HG02763 (cell line): ENCODE data around the gene RP9.

Experiments used
- ATAC-seq: cut with Tn5 transposase; IDR thresholded peaks from one replicate; pipeline ENCODE4 v1.9.1; 2021; ENCODE audit warnings: mild to moderate bottlenecking, moderate library complexity; ENCODE audit not compliant: unreplicated experiment

Gene RP9, protein sequence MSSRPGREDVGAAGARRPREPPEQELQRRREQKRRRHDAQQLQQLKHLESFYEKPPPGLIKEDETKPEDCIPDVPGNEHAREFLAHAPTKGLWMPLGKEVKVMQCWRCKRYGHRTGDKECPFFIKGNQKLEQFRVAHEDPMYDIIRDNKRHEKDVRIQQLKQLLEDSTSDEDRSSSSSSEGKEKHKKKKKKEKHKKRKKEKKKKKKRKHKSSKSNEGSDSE

DNA sequence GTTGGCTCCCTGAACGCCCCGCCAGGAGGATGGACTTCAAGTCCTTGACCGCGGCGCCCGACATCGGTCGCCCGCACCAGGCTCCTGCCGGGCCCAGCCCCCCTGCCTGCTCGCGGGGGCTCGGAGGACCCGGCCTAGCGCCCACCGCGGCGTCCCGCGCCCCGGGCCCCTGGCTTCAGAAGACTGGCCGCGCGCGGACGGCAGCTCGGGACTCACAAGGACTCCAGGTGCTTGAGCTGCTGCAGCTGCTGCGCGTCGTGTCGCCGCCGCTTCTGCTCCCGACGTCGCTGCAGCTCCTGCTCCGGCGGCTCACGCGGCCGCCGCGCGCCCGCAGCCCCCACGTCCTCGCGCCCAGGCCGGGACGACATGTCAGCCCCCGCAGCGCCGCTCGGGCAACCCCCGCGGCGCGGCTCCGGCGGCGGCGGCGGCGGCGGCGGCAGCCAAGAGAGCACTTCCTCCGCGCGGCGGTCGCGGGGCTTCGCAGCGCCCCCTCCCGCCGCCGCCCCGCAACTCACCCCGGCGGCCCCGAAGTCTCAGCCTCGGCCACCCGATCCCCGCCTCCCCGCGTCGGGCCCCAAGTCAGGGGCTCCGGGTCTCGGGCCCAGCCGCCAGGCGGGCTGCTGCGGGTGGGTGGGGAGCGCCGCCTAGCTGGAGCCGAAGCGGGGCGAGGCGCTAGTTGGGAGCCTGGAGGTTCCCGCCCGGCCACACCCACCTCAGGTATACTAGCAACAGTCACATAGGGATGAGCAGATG lies at the start of gene RP9:
RP9 (minus strand) TSS at position 400 of the 753 bp plus-strand sequence; CDS start at position 368, 32 bp downstream.
- peak; percentile 81 for ATAC-seq

DNA sequence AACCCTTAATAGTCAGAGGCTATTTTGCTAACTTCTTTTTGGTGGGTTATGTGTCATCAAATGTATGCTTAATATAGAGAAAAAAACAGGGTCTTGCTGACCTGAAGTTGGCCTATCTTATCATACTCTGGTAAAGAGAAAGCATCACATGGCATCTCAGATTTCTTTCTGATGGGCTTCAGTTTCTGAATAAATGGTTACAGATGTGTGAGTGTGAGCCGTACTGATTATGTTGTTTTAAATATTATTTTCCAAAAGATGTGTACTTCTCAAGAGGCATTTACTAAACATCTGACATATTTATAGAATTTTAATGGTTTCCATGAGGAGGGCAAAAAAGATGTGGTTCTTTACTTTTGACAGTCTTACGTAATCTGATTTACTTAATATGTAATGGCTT lies 48.6 kb upstream of the RP9 start:
- ATAC-seq = no peak

DNA sequence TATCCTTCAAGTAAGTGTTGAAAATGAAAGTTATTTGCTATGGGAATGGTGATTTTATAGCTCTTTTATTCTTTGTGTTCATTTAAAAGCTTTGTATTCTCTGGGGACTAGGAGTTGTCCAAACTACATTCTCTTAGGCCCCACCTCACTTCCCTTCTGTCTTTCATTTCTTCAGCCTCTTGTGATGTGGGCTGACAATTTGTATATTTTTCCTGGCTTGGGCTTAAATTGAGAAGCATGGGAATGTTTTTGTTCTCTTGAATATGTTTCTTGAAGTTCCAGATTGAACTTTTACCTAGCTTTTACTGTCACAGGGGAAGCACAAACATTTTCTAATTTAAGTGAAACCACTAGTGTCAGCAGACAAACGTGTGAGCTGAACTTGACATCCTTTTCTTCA lies 48.1 kb upstream of the RP9 start:
- ATAC-seq = no peak

DNA sequence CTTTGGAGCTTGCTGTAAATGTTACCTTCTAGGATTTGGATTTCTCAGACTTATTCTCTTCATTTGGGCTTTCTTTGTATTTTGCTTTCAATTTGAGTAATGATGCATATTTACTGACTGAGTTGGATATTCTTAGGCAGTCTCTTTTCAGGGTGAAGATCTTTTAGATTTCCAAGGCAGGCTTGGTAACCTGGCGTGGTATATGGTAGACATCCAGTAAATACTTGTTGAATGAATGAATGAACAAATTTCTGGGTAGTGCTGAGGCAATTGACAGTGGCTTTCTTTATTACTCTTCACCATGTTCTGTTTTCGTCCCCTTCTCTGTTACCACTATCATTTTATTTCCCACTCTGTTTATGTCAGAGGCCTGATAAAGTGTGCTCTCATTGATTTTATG lies 47.2 kb upstream of the RP9 start:
- no peak for ATAC-seq

DNA sequence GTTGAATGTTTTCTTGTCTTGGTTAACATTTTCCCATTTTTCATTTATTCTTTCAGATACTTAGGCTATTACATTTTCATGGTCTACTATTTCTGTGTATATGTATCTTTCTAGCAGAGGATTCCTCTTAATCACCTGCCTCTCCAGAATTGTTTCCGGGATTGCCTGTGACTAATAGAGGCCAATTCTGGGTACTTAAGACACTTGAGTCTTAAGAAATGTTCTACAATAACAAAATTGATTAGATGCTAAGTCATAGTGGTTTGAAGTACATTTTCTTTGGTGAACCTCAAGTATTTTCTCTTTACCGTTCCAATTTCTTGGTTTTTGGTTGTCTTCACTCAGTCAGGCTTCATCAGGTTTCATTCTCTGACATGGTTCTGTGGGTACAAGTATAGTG lies 46.6 kb upstream of the RP9 start:
- ATAC-seq = no peak

DNA sequence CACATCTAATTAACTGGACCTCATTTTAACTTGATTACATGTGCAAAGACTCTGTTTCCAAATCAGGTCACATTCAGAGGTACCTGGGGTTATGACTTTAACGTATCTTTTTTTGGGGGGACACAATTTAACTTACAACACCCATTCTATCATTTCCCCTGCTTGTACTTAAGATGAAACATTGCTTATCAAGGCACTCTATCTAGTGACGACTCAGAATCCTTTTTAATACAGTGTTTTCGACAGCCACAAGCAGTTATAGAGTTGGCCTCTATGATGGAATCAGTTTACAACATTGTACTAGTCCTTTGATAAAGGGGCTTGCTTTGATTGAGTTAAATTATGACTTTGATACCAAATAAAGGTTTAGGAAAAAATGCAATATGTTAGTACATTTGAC lies 42.9 kb upstream of the RP9 start:
- no peak for ATAC-seq

DNA sequence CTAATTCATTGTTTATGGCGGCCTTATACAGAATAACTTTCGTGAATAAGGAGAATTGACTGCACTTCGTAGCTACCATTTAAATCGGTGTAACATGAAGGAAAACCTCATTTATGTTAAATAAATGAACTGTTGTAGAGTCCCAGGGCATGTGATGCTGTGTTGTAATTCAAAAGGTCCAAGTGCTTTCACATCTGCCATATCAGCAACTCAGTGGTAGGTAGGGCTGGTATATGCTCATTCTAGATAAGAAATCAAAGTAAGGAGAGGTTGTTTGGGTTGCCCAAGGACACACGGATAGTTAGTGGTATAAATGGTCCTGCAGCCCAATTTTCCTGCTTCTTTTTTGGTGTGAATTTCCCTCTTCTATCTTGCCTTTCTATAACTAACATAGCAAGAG lies 36.0 kb upstream of the RP9 start:
- ATAC-seq = no peak

DNA sequence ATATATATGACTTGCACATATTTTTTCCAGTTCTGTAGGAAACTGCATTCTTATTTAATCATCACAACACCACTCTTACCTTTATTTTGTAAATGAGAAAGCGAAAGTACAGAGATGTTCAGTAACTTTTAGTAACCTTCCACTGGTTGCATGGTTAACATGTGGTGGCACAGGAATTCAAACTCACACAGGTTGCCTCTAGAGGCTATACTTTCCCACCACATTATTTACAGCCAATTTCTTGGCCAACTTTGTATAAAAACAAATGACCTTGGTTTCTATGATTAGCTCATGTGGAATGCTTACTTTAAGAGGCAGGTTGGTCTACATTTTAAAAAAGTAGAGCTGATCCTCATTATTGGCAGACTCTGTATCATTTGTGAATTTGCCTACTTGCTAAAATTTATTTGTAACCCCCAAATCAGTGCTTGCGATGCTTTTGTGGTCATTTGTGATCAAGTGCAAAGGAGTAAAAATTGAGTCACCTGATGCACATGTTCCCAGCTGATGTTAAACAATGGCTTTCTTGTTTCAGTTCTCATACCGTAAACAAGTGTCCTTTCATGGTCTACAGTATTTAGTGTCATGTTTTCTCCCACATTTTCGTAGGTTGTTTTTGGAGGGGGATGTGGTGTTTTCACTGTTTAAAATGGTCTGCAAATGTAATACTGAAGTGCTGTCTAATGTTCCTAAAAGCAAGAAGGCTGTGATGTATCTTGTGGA lies 35.0 kb upstream of the RP9 start:
- no peak for ATAC-seq

DNA sequence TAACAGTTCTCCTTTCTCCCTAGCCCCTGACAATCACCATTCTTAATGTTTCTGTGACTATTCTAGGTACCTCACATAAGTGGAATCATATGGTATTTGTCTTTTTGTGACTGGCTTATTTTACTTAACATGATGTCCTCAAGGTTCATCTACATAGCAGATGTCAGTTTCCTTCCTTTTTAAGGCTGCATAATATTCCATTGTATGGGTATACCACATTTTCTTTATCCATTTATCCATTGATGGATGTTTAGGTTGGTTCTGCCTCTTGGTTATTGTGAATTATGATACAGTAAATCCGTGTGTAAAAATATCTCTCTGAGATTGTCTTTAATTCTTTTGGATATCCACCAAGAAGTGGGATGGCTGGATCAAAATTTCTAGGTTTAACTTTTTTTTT lies 33.4 kb upstream of the RP9 start:
- no peak for ATAC-seq

DNA sequence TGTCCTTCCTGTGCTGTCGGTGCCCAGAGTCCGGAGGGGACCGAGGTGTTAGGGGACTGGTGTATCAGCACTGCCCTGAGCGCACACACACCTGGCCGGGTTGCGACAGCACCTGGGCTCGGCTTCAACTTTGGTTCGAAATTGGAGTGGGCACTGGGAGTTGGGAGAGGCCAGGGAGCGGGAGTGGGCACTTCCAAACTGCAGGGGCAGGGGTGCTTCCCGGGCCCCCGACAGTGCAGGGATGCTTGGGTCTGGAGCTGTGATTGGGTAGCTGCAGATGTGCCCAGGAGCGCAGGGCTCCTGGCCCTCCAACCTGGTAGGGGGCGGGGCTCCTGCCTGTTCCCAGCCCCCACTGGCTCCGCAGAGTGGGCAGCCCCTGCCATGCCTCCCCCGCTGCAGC lies 27.9 kb upstream of the RP9 start:
- ATAC-seq = no peak

DNA sequence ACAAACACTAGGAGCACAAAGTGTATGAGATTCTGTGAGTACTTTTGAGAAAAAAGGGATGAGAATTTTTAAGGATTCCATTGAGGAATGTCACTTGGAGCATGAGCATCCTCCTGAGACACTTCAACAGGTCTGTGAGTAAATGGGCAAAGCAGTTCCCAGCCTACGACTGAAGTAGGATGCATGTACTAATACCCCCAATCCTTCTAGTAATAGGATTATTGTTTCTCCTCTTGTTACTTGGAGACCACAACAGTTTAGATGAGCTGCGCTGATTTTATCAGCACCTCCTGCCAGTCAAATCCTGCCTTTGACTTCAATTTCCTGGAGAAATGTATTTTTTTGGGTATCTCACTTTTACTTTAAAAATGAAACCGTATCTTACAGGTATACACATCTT lies 21.0 kb upstream of the RP9 start:
- ATAC-seq = no peak

DNA sequence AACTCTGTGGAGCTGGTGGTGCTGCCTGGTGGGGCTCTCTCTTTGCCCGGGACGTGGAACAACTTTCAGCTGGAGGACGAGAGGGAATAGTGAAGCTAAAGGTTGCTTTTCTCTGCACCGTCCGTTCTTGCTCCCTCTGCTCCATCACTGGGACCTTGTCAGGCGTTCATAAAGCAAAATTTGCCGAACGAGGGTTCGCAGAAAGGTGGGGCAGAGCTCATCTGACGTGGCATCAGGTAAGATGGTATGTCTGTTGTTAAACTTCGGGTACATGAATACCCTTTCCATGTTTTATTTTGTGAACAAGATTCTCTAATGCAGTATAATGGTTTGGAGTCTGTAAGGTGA lies 20.6 kb upstream of the RP9 start:
- ATAC-seq = no peak

DNA sequence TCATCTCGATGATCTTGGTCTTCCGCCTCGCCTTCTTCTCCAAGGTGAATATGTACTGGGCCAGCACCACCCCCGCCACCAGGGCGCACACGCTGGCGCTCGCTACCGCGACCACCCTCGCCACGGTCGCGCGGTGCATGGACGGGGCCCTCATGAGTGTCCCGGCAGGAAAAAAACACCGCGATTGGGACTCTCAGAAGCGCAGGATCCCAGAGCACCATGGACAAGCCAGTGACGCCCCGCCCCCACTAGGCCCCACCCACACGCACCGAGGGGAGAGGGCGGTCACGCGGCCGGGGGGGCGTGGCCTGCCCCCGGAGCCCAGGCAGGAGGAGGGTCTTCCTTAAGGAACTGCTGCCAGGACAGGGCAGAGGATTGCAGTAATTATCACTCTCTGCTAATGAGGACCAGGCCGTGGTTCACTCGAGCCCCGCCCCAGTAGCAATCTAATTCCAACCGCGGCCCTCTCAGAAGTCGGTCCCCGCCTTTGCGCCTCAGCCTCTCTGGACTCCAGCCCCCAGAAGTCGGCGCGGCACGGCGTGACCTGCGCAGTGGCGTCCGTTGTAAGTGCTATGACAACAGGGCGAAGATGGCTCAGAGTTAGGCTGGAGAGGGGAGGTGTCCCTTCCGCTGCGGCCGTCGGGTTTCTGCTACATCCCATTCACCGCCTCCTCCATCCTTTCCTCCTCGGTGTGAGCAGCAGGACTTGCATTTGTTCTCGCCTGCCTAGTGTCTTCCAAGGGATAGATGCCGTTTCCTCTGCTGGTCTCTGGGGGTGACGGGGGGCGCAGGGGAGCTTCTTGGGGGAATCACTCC lies 20.0 kb upstream of the RP9 start, which contains the start of gene BBS9:
BBS9 (plus strand) TSS at position 575 of the 816 bp plus-strand sequence. CDS start 16,689 bp downstream, outside the sequence.
- peak; percentile 100 for ATAC-seq

DNA sequence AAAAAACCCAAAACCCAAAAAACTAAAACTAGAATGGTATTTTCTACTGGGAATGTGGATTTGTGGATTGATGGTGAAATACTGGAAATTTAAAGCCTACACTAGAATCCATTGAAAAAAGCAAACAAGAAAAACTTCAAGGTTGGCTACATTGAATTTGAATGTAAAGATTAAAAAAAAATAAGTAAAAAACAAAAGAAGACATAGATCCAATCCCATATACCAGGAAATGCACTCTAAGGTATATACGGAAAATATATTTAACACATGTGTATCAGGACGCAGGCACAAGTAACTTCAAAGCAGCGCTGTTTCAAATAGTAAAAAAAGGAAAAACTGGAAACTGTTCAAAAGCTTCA lies 19.4 kb upstream of the RP9 start:
- ATAC-seq = no peak

DNA sequence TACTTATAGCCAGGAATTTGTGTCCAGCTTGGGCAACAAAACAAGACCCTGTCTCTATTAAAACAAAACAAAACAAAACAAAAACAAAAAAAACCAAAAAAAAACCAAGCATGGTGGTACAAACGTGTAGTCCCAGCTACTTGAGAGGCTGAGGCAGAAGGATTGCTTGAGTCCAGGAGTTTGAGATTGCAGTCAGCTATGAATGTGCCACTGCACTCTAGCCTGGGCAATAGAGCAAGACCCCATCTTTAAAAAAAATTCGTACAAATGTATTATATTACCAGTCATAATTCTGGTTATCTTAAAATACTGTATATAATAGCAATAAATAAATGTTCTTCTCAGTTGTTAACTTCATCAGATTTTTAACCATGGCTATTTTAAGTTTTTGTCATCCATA lies 17.9 kb upstream of the RP9 start:
- no peak for ATAC-seq

DNA sequence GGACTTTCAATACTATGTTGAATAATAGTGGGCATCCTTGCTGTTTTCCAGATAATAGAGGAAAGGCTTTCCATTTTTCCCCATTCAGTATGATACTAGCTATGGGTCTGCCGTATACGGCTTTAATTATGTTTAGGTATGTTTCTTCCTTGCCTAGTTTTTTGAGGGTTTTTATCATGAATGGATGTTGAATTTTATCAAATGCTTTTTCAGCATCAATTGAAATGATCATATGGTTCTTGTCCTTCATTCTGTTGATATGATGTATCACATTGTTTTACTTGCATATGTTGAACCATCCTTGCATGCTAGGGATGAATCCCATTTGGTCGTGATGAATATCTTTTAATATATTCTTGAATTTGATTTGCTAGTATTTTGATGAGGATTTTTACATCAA lies 9.2 kb upstream of the RP9 start:
- no peak for ATAC-seq

DNA sequence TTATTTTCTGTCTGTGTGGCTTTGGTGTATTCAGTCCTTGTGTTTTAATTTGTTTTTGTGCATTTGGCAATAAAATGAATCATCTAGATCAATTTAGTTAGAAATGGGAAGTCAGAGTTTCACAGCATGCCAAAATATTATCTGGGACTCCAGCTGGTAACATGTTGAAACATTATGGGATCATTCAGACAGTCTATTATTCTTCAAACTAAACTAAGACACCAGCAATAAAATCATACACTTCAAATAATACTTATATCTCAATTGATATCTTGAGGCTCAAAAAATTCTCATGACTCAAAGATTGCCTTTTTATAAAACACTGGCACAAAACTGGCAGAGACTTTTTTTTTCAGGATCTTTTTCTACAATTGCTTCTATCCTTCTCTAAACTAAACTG lies 5.8 kb upstream of the RP9 start:
- ATAC-seq = no peak

DNA sequence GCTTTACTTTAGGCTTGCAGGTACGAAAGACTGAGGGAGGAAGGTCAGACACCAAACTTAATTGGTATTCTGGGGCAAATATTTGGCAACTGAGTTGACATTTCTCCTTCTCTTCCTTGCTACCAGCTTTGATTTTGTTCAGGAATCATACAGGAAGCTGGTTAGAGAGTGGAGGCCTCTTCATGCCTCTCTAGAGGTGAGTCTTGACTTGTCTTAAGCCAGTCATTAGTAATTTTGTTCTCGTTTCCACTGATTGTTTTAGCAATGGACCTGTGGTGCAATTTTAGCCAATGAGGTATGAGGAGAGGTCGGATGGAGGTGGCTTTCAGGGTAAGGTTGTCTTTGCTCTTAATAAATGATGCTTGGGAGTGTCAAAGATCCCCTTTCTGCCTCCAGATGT lies 2.4 kb upstream of the RP9 start:
- ATAC-seq = no peak

DNA sequence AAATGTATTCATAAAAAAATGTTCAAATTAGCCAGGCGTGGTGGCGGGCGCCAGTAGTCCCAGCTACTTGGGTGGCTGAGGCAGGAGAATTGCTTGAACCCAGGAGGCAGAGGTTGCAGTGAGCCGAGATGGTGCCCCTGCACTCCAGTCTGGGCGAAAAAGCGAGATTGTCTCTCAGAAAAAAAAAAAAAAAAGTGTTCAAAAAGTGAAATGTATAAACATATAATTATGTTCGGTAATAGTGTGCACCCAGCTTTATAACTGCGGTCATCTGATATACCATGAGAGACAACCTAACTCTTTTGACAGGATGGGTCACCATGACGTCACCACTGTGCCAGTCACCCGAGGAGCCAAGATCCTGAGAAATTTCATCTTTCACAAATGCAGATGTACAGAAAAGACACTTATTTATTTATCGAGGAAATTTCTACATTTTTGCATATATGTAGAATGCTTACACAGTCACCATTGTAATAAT lies 594 bp upstream of the RP9 start:
- no peak for ATAC-seq

DNA sequence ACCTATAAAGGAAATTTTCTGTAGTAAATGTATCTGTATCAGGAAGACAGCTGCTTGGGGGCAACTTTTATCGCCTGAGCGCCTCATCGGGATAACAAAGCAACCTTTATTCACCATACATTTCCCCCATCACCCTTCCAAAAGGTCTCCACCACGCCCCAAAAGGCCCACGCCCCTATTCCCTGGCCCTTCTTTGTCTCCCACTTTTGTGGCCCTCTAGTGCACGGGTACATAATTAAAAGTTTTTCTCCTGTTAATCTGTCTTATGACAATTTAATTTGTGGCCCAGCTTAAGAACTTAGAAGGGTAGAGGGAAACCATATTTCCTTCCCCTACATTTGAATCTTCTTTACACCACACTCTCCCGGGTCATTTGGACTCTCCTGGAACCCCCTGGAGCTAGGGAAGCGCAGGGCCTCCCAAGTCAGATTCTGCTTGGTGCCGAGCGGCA lies 625 bp downstream of the RP9 start:
- peak; percentile 12 for ATAC-seq
